CD4-positive, alpha-beta T cell treated with Interleukin-21 for 1 hour (primary cell): Measurements from ENCODE around the gene TFAP2C.
"Not testable (repeated sequence)": the region's sequence is repeated elsewhere in the genome, so short reads cannot be mapped to it uniquely, and the experiment has no call there.

Experiments used
- DNase-seq: peaks from one replicate; pipeline ENCODE4 v3.0.0-alpha.2; 2020

Gene TFAP2C

DNA sequence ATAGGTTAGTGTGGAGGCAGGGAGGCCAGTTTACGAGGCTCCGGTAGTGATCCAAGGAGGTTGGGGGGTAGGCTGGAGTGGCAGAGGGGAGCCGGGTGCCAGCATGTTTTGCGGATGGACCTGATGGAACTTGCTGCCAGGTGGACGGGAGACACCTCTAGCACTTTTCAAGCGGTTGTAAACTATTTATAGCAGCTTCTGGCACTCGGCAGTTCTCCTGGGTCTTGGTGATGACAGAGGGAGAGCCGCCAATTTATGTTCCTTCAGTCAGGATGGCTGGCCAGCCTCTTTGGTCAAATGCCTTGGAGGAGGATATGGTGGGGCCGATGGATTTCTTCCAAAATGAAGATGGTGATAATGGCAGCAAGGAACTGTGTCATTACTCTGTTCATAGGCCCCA, 28.8 kb downstream of the TFAP2C start:
- DNase-seq: no peak

DNA sequence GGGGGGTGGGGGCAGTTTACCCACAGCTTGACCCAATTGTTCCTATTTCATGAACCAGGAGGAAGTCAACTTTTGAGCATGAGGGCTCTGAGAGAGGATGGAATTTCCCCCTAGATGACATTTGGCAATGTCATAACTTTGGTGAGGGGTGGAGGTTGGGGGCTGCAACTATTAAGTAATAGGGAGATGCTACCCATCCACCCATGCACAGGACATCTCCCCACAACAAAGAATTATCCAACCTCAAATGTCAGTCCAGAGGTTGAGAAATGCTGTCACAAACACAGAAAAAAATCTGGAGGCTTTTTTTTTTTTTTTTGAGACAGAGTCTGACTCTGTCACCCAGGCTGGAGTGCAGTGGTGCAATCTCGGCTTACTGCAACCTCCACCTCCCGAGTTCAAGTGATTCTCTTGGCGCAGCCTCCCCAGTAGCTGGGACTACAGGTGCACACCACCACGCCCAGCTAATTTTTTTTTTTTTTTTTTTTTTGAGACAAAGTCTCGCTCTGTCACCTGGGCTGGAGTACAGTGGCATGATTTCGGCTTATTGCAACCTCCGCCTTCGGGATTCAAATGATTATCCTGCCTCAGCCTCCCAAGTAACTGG, 29.3 kb downstream of the TFAP2C start:
- DNase-seq: not testable (repeated sequence)

DNA sequence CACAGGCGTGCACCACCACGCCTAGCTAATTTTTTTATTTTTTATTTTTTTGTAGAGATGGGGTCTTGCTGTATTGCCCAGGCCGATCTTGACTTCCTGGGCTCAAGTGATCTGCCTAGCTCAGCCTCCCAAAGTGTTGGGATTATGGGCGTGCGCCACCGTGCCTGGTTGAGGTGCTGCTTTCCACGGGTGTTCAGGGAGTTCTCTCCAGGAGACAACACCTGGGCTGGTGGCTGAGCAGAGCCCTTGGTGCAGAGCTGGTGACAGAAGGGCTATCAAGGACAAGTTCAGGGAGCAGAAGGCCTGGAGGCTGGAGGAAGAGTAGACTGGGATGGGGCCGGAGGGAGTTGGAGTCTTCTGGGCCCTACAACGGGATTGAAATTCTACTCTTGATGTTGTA, 34.6 kb downstream of the TFAP2C start:
- no peak for DNase-seq

DNA sequence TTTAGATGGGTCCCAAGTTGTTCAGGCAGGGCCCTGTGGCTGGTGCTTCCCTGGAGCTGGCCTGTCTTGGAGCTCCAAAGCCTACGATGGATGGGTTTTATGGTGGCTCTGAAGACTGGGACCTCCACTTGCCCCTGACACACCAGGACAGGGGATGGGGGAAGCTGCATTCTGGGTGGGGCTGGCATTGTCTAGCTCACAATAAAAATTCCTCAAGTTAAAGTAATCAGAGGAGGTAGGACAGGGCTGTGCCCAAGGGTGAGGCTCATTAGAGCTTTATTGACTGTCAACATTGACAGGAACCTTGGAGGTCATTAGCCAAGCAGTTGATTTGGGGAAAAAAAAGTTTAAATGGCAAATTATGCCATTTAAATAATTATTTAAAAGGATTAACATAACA, 35.7 kb downstream of the TFAP2C start:
- no peak for DNase-seq

DNA sequence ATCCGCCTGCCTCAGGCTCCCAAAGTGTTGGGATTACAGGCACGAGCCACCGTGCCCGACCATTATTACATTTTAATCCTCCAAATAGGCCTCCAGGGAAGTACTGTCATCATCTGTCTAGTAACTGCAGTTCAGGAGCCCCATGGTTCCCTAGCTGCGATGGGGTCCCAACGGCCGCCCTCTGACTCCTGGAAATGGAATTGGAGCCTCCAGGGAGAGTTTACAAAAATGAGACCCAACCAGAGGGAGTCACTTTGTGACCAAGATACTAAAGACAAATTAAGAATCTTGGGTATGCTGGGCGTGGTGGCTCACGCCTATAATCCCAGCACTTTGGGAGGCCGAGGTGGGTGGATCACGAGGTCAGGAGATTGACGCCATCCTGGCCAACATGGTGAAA, 36.7 kb downstream of the TFAP2C start:
- DNase-seq: no peak

DNA sequence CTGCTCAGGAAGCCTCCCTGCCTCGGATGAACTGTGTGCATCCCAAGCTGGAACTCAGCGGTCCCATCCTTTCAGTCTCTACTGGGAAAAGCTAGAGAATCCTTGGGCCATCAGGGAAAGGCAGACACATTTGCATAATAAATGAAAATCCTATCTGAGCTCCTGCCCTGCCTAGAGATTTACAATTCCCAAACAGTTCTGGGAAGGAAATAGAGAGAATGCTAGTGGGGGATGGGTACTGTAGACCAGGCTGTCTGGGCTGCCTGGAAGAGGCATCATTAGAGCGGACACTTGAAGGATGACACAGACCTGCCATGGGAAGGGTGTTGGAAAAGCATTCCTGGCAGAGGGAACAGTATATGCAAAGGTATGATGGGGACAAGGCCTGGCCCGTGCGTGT, 44.3 kb downstream of the TFAP2C start:
- no peak for DNase-seq

DNA sequence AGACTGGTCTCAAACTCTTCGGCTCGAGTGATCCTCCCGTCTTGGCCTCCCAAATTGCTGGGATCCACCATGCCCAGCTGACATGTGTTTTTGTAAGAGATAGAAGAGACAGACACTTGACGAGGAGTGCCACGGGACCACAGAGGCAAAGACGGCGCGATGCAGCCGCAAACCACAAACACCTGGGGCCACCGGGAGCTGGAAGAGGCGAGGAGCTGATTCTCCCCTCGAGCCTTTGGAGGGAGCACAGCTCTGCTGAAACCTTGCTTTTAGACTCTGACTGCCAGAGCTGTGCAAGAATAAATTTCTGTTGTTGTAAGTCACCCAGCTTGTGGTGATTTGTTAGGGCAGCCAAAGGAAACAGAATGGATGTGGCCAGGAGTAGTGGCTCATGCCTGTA, 46.9 kb downstream of the TFAP2C start:
- no peak for DNase-seq

DNA sequence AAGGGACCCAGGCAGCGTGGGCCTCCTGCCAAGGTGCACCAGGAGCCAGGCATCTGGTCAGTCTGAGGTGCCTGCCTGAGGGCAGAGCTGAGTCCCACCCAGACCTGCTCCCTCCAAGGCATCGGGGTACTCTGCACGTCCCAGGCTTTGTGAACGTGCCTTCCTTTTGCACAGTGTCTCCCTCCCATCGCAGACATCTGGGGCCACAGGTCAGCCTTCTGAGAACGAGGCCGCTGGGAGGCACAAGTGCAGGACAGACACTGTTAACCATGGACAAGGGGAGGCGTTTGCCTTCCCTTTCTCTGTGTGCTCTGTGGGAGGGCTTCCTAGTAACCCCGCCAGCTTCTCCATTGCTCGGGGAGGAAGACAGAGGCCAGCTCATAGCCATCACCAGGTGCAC, 47.6 kb downstream of the TFAP2C start:
- no peak for DNase-seq

DNA sequence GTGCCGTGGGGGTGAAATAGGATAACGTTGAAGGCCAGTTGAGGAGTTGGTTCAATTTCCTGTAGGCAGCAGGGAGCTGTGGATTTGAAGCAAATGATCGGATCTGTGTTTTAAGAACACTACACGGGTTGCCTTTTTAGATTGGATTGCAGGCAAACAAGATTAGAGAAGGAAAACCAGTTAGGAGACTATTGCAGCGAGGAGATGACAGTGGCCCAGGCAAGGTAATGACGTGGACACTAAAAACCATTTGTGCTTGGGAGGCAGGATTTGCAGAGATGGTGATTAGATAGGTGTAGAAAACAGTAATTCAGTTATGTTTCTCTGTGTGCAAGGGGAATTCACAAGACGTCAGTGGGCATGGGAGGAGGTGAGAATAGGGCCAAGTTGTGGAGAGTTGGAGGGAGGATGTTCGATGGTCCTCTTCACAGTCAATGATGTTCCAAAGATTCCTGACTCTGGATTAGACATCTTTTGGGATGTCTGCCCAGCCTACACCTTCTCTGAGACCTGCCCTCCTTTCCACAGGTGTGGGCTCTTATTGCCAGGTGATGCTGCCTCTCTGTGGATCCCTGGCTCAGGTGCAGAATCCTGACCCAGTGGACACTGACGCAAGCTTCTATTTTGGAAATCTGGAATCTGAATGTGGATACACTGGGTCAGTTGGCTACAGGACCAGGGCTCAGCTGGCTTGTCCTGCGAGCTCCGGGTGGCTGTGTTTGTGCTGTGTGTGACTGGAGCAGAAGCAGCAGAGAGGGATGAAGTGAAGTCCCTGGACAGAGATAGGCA, 54.2 kb downstream of the TFAP2C start:
- no peak for DNase-seq

DNA sequence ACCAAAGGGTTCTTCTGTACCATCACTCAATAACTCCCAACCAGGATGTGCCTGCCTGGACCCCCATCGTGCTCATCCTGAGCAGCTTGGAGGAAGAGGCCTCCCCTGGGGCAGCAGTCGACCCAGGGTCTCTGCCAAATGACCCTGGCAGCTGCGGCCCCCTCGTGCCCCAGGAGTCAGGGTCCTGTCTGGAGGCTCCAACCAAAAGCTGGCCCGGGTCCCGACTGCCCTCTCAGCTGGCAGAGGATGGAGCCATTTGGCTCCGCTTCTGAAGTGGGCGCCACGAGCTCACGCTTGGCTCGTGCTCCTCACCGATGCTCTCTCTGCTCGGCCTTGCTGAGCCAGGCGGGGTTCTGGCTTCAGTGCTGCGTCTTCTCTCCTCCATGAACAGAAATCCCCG, 56.8 kb downstream of the TFAP2C start:
- no peak for DNase-seq

DNA sequence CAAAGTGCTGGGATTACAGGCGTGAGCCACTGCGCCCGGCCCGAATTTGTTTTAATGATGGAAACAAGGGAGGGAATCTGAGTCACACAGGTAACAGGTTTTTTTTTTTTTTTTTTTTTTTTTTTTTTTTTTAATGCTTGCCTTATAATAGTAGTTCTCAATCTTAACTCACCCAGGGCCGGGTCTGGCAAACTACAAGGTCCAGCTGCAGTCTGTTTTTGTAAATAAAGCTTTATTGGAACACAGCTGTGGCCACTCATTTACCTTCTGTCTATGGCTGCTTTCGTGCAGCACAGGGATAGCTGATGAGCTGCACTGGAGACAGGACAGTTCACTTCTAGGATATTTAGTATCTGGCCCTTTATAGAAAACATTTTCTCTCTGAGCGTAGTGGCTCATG, 58.0 kb downstream of the TFAP2C start:
- no peak for DNase-seq

DNA sequence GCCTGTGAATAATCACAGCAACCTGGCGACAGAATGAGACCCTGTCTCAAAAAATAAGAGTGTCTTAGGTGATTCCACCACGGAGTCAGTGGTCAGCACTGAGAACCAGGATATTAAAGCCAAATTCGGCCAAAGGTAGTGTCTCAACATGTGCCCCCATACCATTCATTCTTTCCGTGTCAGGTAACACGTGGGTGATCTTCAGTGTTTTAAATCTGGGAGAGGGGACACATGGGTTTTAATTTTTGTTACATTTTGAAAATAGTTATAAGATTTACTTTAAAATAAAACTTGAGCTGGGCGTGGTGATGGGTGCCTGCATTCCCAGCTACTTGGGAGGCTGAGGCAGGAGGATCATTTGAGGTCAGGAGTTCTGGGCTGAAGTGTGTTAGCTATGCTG, 59.0 kb downstream of the TFAP2C start:
- DNase-seq: no peak
